Immature natural killer cell (primary cell): Measurements from ENCODE around the gene KRTAP5-2. TPM values are rescaled to one million over a fixed set of nuclear protein-coding genes. Genes with fewer than 3 reads are reported as not detected.
"Not testable (repeated sequence)": the region's sequence is repeated elsewhere in the genome, so short reads cannot be mapped to it uniquely, and the experiment has no call there.

Source experiments
- DNase-seq, 3 donors: peaks; one replicate each; pipeline ENCODE4 v3.0.0; 2022; ENCODE audit warnings: mixed read lengths in 1 of 3
- H3K27ac Mint-ChIP-seq, 6 donors: one replicate each; pipeline ENCODE4 v1.8.0; 2020; ENCODE audit warnings: mixed read lengths in 6 of 6, mild to moderate bottlenecking in 5 of 6, inconsistent platforms in 4 of 6, moderate library complexity in 3 of 6
- H3K27me3 Mint-ChIP-seq, 3 donors: one replicate each; pipeline ENCODE4 v1.8.0; 2020 to 2021; ENCODE audit warnings: low read depth in 3 of 3, mild to moderate bottlenecking in 3 of 3, mixed read lengths in 3 of 3, moderate library complexity in 3 of 3, inconsistent platforms in 1 of 3
- H3K36me3 Mint-ChIP-seq, 3 donors: one replicate each; pipeline ENCODE4 v1.8.0; 2020; ENCODE audit warnings: mixed read lengths in 3 of 3, inconsistent platforms in 2 of 3, mild to moderate bottlenecking in 2 of 3
- H3K4me1 Mint-ChIP-seq, 2 donors: one replicate each; pipeline ENCODE4 v1.8.0; 2020; ENCODE audit warnings: inconsistent platforms in 2 of 2, mild to moderate bottlenecking in 2 of 2, mixed read lengths in 2 of 2, moderate library complexity in 1 of 2
- H3K4me3 Mint-ChIP-seq, 5 donors: one replicate each; pipeline ENCODE4 v1.8.0; 2020; ENCODE audit warnings: mild to moderate bottlenecking in 5 of 5, mixed read lengths in 5 of 5, inconsistent platforms in 3 of 5, moderate library complexity in 3 of 5
- H3K9me3 Mint-ChIP-seq, 6 donors: one replicate each; pipeline ENCODE4 v1.8.0; 2020; ENCODE audit warnings: mild to moderate bottlenecking in 6 of 6, mixed read lengths in 6 of 6, inconsistent platforms in 4 of 6, moderate library complexity in 3 of 6
- polyA plus RNA-seq, 3 donors: library from polyadenylated mRNA; unstranded; fragments of 300-500 nt; fragmentation: Illumina TruSeq; gene quantifications; one replicate each; pipeline ENCODE4 v1.2.3, GENCODE V29; 2021

KRTAP5-2 gene, protein sequence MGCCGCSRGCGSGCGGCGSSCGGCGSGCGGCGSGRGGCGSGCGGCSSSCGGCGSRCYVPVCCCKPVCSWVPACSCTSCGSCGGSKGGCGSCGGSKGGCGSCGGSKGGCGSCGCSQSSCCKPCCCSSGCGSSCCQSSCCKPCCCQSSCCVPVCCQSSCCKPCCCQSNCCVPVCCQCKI
- polyA plus RNA-seq, result not detected

DNA sequence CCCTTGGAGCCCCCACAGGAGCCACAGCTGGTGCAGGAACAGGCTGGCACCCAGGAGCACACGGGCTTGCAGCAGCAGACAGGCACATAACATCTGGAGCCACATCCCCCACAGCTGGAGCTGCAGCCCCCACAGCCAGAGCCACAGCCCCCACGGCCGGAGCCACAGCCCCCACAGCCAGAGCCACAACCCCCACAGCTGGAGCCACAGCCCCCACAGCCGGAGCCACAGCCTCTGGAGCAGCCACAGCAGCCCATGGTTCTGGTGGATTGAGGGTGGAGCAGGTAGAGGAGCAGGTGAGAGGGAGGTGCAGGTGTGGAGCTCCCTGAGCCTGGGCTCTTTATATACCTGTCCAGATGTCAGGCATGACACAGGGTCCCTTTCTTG is at the start of gene KRTAP5-2:
KRTAP5-2 (minus strand) TSS at position 301 of the 387 bp plus-strand sequence; CDS start at position 257, 44 bp downstream.
- no peak for DNase-seq
- Mint-ChIP-seq H3K4me3 (no peak within 1 kb of the TSS), H3K4me1 (no peaks in the 10 kb centered on the region), H3K27me3 (peaks cover 1 to 20% (median 13%) of the 10 kb centered on the region in 3 donors), H3K27ac (no peak within 1 kb of the TSS), H3K9me3 (no peaks in the 10 kb centered on the region), H3K36me3 (no peaks in the 10 kb centered on the region)

DNA sequence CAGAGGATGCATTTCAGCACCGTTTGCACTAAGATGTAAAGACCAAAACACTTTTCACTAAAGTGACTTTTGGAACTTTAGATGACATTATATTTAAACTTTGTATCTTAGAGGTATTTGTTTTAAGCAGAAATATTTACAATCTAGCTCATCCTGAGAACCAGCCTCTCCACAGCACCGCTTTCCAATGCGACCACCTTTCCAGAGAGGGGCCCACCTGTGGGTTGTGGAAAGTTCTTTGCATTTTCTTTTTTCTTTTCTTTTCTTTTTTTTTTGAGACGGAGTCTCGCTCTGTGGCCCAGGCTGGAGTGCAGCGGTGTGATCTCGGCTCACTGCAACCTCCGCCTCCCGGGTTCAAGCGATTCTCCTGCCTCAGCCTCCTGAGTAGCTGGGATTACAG is 48.4 kb upstream of the KRTAP5-2 start:
- H3K9me3 Mint-ChIP-seq, H3K27me3 Mint-ChIP-seq, DNase-seq, H3K4me3 Mint-ChIP-seq, H3K27ac Mint-ChIP-seq, H3K36me3 Mint-ChIP-seq, H3K4me1 Mint-ChIP-seq: not testable (repeated sequence)

DNA sequence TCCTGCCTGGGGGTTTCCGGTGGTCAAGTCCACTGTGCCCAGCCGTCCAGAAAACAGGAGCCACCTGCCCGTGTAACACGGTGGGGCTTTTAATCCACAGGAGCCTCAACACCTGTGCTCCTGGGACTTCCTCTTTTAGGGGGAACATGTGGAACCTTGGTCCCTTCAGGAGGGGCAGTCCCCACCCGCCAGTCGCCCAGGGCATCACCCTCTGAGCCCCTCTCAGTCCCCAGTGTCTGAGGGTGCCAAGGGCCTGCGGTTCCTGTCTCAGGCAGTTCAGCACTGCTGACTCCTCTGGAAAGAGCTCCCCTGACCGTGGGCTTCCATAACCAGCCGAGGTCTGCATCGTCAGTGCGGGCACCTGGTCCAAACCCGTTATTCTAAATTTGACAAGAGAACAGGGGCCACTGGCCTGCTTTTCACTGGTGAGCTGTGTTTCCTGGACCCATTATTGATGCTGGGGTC is 47.3 kb upstream of the KRTAP5-2 start:
- Mint-ChIP-seq H3K27ac (no peak overlapping the region), H3K27me3 (peaks cover 0 to 1% (median 0%) of the 10 kb centered on the region in 3 donors), H3K36me3 (no peaks in the 10 kb centered on the region), H3K4me1 (no peaks in the 10 kb centered on the region), H3K4me3 (no peak overlapping the region), H3K9me3 (no peaks in the 10 kb centered on the region)
- no peak for DNase-seq

DNA sequence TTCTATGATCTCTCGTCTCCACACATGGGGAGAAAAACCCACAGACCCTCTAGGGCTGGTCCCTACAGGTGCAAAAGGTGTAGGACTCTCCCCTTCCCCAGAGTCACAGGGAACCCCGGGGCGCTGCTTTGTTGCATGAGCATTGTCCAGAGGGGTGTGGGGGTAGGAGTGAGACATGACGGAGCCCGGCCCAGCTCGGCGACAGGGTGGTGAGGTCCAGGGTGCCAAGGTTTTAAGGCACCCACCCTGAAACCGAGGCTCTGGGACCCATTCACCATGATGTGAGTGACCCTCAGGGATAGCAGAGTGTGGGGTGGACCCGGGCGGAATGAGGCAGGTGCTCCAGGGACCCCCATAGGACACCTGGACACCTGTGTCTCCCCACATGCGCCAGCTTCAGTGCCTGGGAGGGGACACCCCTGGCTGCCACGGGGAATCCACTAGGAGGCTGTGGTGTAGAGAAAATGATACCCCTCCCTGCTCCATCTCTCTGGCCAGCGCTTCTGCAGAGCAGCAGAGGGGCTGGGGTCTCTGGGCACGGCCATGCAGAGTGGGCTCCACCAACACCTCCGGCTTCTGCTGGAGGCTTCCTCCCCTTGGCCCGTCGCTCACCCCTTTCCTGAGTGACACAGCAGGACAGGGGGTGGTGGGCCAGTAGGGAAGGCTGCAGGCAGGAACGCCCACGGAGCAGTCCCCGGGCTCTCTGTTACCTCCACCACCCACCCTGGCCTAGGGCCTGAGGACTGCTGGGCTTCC is 46.7 kb upstream of the KRTAP5-2 start:
- Mint-ChIP-seq H3K27me3 (peaks cover 0 to 1% (median 0%) of the 10 kb centered on the region in 3 donors), H3K9me3 (no peaks in the 10 kb centered on the region), H3K36me3 (no peaks in the 10 kb centered on the region), H3K27ac (no peak overlapping the region), H3K4me3 (no peak overlapping the region), H3K4me1 (no peaks in the 10 kb centered on the region)
- no peak for DNase-seq

DNA sequence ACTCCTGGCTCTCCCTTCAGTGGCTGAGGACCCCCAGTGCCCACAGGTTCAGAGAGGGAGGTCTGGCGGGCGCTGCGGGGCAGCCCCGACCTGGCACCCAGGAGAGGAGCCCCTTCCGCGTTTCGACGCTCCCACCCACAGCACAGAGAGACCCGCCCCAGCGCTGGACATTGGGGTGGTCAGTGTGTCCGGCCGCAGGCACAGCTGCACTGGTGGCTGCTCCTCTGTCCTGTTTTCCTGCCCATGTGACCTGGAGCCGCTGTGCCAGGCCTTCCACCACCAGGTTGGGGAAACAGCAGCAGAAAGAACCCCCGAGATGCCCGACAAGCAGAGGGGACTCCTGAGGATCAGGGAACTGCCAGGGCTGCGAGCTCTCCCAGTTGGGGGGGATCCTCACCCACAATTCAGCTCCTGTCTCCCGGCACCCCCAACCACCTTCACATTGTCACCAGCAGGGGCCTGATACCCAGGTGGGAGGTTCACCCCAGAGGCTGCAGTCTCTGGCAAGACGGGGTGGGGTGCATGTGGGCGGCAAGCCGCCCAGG is 45.1 kb upstream of the KRTAP5-2 start:
- Mint-ChIP-seq H3K27me3 (peaks cover 0 to 3% (median 0%) of the 10 kb centered on the region in 3 donors), H3K36me3 (no peaks in the 10 kb centered on the region), H3K9me3 (no peaks in the 10 kb centered on the region), H3K4me1 (no peaks in the 10 kb centered on the region), H3K4me3 (no peak overlapping the region), H3K27ac (no peak overlapping the region)
- DNase-seq, result no peak

DNA sequence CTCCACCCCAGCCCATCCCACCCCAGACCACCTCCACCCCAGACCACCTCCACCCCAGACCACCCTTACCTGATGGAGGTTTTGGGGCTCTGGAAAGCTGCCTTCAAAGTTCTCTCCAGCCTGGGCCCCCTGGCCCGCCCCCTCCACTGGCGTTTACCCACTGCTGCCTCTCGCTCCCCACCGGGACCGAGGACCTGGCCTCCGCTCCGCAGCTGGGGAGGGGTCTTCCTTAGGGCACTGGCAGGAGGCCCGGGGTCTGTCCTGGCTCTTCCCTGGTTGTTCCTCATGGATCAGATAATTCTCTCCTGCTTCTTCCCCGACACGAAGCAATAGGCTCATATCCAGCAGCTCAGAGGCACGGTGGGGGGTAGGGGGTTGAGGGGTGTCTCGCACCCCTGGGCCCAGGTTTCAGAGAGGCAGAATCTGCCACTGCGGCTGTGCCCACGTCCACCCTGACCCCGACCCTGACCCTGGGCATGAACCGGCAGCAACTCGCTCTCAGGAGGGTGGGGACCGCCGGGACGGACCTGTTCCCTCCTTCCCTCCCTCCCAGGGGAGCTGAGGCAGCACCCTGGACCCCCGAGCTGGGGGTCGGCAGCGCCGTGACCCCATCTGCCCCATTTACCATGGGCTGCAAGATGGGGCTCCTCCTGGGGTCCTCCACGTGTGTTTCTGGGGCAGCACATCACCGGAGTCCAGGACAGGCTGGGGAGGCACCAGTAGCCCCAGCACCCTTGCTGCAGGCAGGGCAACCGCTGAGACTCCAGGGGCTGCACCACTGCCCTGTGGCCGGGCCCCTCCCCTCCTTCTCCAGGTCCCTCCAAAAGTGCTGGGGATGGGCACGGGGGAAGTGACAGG is 44.4 kb upstream of the KRTAP5-2 start:
- Mint-ChIP-seq H3K36me3 (no peaks in the 10 kb centered on the region), H3K27ac (no peak overlapping the region), H3K4me3 (no peak overlapping the region)

DNA sequence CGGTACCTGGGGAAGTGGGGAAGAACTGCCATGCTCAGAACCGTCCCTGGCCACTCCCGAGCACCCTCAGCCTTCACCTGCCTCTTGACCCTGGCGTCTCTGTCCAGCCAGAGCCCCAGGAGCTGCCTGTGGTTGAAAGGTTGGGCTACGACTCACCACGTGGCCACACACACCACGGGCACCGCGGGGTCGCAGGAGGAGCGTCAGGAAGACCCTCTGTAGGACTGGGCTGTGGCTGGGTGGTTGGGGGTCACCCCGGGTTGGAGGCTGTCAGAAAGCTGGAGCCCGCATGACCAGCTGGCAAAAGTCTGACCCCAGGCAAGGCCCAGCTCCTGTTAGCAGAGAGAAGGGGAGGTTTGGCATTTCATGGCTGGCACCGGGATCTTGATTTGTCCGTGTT is 43.0 kb upstream of the KRTAP5-2 start:
- Mint-ChIP-seq H3K27me3 (peaks cover 0 to 7% (median 3%) of the 10 kb centered on the region in 3 donors), H3K4me3 (no peak overlapping the region)

More for the DNA sequence above, 44.4 kb upstream of the KRTAP5-2 start:
- no peaks in the 10 kb centered on the region for H3K4me1 Mint-ChIP-seq
- peaks cover 0 to 3% (median 0%) of the 10 kb centered on the region in 3 donors for H3K27me3 Mint-ChIP-seq
- no peak for DNase-seq
- no peaks in the 10 kb centered on the region for H3K9me3 Mint-ChIP-seq

DNA sequence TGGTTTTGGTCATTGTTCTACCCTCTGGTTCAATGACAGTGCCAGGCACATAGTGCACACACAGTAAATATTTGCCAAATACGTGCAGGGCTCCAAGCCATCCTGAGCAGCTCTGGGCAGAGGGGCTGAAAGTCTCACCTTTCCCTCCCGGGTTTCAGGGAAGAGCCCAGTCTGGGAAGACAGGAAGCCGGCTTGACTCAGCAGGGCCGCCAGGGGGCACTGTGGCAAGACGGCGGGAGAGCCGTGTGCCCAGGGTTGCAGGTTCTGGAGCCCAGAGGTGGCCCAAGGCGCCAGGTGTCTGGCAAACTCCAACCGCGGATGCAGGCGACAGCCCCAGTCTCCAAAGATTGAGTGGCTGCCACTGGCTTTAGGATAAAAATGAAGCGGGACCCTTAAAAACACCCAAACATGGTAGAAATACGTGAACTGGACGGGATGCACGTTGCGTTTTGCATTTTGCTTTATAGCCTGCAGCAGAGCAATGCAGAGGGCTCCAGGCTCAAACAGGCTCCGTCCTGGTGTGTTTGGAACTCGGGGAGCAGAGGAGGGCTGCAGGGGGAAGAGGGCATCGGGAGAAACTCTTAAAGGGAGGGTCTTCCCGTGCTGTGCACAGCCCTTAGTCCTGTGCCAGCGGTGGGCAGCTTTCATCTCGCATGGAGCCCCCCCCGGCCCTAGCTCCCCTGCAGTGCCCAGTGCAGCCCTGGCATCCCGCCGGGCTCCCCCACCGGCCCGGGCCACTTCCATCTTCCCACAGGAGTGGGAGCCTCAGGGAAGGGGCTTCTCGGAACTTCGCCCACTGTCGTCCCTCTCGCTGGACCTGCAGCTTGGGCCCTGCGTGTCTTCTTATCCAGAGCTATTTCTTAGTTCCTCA is 42.2 kb upstream of the KRTAP5-2 start:
- DNase-seq, result peak in 1 of 3 donors; percentile 22
- H3K4me1 Mint-ChIP-seq, result no peaks in the 10 kb centered on the region
- no peak overlapping the region for H3K27ac Mint-ChIP-seq
- H3K9me3 Mint-ChIP-seq, result no peaks in the 10 kb centered on the region
- no peak overlapping the region for H3K4me3 Mint-ChIP-seq
- no peaks in the 10 kb centered on the region for H3K36me3 Mint-ChIP-seq
- H3K27me3 Mint-ChIP-seq, result peaks cover 2 to 7% (median 3%) of the 10 kb centered on the region in 3 donors

More for the DNA sequence above, 43.0 kb upstream of the KRTAP5-2 start:
- no peaks in the 10 kb centered on the region for H3K4me1 Mint-ChIP-seq
- no peak overlapping the region for H3K27ac Mint-ChIP-seq
- no peaks in the 10 kb centered on the region for H3K9me3 Mint-ChIP-seq
- no peaks in the 10 kb centered on the region for H3K36me3 Mint-ChIP-seq
- no peak for DNase-seq

DNA sequence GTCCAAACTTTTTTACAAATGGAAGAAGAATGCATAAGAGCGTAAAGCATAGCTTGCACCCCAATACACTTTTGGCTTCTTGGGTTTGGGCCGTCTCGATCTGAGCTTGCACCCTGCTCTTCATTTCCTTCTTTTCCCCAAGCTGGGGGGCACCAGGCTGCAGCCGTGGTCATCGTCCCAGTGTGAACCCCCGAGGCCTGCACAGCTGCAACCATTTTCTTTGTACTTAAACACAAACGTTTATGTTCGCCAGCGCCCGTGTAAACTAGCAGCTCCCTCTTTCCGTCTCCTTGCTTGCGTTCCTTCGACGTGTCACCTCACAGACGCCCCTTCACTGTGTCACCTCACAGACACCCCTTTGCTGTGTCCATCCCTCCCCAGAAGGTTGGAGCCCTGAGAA is 41.6 kb upstream of the KRTAP5-2 start:
- H3K4me1 Mint-ChIP-seq, result no peaks in the 10 kb centered on the region
- no peaks in the 10 kb centered on the region for H3K36me3 Mint-ChIP-seq
- no peak overlapping the region for H3K27ac Mint-ChIP-seq
- peaks cover 2 to 7% (median 3%) of the 10 kb centered on the region in 3 donors for H3K27me3 Mint-ChIP-seq
- no peak overlapping the region for H3K4me3 Mint-ChIP-seq
- DNase-seq, result no peak
- H3K9me3 Mint-ChIP-seq, result no peaks in the 10 kb centered on the region

DNA sequence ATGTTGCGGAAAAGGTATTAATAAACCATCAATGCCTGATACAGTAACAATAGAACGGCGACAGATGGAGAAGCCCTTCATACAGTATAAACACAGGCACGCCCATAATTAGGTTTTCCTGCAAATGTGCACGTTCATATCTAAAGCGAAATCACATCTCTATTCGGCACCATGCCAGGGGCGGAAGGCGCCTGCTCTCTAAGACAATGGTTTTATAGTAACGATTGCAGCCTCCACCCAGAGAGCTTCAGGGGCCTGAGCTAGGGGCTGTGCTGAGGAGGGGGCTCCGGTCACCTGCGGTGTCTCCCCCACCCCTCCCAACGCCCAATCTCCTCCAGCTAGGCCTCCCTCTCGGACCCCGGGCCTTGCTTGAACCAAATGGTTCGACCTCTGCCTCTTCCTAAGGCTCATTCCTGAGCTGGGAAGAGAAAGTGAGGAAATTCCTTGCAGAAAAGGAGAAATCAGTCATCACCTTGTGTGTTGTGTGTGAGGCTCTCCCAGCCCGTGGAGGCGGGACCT is 41.1 kb upstream of the KRTAP5-2 start:
- Mint-ChIP-seq H3K36me3 (no peaks in the 10 kb centered on the region), H3K4me3 (no peak overlapping the region), H3K27ac (no peak overlapping the region), H3K27me3 (peaks cover 2 to 7% (median 3%) of the 10 kb centered on the region in 3 donors), H3K4me1 (no peaks in the 10 kb centered on the region), H3K9me3 (no peaks in the 10 kb centered on the region)
- no peak for DNase-seq

DNA sequence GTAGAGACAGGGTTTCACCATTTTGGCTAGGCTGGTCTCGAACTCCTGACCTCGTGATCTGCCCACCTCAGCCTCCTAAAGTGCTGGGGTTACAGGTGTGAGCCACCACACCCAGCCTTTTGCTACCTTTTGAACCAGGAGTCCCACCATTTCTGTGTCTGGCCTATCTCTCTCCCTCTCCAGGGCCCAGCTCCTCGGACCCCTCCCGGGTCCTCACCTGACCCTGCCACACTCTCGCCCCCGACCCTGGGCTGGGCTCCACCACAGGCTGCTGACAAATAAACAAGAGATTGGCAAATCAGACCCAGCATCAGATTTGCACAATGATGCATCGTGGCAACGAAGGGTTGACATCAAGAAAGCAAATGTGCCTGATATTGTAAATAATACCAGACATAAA is 40.2 kb upstream of the KRTAP5-2 start:
- no peaks in the 10 kb centered on the region for H3K36me3 Mint-ChIP-seq
- DNase-seq, result no peak
- H3K4me3 Mint-ChIP-seq, result no peak overlapping the region
- no peaks in the 10 kb centered on the region for H3K4me1 Mint-ChIP-seq
- no peak overlapping the region for H3K27ac Mint-ChIP-seq
- H3K9me3 Mint-ChIP-seq, result no peaks in the 10 kb centered on the region
- peaks cover 2 to 9% (median 5%) of the 10 kb centered on the region in 3 donors for H3K27me3 Mint-ChIP-seq

DNA sequence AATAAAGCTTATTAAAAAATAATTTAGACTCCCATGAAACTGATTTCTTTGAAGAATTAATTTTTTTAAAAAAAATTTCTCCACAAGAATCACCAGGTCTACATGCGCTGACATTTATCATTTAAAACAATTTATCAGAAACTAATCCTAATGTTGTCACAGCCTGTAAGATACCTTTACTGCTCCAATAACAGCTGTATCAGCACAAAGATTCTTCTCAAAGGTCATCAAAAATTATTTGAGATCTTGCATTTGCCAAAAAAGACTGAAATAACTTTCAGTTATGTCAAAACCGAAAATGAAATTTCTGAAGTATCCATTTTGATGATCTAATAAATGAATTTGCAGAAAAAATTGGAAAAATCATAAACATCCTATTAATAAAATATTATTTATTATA is 39.5 kb upstream of the KRTAP5-2 start:
- Mint-ChIP-seq H3K9me3 (no peaks in the 10 kb centered on the region), H3K4me3 (no peak overlapping the region), H3K27me3 (peaks cover 2 to 9% (median 5%) of the 10 kb centered on the region in 3 donors), H3K4me1 (no peaks in the 10 kb centered on the region), H3K27ac (no peak overlapping the region), H3K36me3 (no peaks in the 10 kb centered on the region)
- no peak for DNase-seq
